GM18517 (cell line): ENCODE measurements around the gene SHCBP1.

Source experiments
- ATAC-seq: cut with Tn5 transposase; IDR thresholded peaks from one replicate; pipeline ENCODE4 v1.9.1; 2021; ENCODE audit warnings: mild to moderate bottlenecking, moderate library complexity; ENCODE audit not compliant: unreplicated experiment

Gene SHCBP1

DNA sequence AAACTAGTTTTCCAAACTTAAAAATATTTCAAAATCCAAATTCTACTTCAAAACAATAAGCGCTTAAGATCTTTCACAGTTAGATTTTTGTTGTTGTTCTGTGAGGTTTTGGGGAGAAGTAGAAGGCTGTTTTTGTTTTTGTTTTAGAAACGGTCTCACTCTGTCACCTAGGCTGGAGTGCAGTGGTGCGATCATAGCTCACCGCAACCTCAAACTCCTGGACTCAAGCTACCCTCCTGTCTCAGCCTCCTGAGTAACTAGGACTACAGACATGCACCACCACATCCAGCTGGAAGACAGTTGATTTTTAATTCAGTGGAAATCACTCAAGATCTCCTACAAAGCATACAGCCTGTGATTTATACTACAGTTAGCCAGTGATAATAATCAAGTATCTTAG is 2.7 kb downstream of the SHCBP1 start:
- ATAC-seq = no peak

DNA sequence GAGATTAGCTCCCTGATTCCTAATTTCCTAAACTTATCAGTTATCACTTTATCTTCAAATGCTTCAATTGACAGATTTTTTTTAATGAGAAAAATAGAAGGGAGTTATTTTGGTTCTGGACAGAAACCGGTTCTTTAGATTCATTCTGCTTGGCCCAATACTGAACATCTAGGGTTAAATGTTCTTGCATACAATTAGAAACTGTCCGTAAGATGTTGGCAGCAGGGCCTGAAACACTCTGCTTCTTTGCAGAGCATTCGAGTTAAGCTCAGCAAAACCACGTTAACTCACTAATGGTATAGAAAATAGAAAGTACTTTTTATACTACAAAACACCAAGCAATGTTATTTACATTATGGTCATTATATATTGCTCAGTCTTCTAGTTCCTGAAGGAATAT is 7.2 kb downstream of the SHCBP1 start:
- no peak for ATAC-seq

DNA sequence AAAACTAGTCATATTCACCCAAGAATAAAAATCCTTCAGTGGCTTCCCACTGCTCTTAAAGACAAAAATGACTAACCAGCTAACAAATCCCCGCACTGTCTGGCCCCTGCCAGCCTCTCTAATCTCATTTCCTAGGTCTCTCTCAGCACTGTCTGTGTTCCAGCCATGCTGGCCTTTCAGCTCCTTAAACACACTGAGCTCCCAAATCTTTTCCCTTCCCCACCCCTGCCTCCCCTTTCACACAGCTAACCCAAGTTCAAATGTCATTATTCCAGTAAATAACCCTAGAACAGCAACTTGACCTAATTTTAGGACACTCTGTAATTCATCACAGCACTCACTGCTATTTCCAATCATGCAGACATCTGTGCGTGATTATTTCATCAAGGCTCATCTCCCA is 7.8 kb downstream of the SHCBP1 start:
- ATAC-seq = no peak

DNA sequence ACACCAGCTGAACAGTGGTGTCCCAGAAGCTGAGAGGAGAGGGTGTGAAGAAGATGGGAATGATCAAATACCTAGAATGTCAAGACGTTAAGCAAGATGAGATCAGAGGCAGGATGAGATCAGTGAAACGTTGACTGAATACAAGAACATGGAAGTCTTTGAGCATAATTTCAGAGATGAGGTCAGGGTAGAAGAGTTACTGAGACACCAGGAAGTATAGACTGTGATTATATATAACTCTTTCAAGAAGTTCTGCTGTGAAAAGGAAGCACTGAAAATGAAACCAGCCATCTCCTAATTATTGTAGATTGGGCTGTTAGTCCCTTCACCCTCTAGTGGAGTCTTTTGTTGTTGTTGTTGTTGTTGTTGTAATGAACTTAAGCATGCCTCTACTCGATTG is 9.1 kb downstream of the SHCBP1 start:
- peak; percentile 78 for ATAC-seq

DNA sequence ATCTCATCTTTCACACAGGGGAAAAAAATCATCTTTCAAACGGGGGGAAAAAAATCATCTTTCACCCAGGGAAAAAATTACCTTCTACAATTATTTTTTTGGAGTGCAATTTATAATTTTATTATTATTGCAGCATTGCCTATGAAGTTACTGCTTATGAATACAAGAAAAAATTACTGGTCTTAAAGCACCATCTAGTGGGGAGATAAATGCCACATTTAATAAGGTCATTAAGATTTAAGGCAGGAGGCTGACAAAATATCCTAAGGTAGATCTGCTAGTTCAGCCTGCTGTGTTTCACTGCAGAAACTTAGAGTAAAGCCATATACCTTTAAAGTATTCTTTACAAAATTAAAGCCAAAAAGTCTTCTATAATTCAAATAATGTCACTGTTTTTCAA is 13.7 kb downstream of the SHCBP1 start:
- no peak for ATAC-seq

DNA sequence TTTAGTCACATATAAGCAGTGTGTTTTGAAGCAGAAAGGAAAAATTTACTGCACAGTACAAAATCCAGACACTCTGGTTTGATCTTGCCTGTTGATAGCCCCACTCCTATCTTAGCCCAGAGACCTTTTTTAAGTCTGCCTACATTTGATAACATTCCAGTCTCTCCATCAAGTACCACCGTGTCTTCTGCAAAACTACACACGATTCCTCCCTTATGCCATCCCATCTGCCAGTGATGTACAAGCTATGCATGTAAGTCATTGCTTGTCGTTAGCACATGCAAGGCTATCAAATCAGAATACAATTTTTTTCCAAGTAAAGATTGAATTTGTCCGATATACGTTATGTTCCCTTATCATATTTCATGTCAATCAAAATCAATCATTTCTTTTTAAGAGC is 14.9 kb downstream of the SHCBP1 start:
- ATAC-seq = no peak

DNA sequence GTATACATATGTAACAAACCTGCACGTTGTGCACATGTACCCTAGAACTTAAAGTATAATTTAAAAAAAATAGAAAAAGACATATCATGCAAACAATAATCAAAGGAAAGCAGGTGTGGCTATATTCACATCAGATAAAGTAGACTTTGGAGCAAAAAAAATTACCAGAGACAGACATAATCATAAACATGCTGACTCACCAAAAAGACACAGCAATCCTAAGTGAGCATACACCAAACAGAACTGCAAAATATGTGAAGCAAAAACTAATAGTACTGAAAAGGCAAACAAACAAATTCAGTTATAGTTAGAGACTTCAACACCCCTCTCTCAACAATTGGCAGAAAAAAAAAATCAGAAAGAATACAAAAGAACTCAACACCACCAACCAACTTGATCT is 29.9 kb downstream of the SHCBP1 start:
- ATAC-seq = no peak

DNA sequence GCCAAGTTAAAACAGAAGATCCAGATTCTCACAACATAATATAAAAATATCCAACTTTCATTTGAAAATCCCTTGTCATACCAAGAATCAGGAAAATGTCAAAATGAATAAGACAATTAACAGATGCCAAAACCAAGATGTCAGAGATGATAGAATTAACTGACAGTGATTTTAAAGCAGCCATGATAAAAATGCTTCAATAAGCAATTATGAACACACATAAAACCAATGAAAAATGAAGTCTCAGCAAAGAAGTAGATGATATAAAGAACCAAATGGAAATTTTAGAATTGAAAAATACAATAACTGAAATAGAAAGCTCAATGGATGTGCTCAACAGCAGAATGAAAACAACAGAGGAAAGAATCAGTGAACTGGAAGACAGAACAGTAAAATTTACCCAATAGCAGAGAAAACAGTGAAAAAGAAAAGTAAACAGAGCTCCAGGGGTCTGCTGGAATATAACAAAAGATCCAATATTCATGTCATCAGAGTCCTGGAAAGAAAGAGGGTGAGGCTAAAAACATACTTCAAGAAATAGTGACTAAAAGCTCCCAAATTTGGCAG is 35.1 kb downstream of the SHCBP1 start:
- no peak for ATAC-seq

DNA sequence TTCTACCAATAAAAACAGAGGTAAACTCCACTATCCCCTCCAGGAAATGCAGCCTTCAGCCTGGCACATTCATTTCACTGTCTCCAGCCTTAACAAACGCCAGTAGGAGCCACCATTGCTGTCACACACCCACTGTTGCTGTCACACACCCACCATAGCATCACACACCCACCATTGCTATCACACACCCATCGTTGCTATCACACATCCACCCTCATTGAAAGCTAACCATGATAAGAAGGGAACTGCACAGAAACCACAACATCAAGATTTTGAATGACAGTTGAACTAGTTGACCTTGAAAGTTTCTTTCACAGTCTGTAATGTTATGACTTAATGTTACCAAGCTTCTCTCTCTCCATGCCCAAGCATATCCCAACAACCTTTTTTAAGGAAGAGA is 38.1 kb downstream of the SHCBP1 start:
- ATAC-seq = no peak

DNA sequence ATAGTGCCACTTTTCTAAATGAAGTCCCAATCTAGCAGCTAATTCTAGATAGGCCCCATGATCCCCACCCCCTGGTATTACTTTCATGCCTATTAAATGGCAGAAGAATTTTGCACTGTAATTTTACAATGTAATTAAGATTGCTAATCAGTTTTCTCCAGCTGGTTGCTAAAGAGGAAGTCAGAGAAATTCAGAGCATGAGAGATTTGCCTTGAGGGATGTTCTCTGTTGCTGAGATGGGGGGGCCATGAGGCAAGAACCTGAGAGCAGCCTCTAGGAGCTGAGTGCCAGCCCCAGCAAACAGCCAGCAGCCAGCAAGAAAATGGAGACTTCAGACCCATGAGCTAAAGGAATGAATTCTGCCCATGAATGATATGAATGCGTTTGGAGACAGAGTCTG is 38.9 kb downstream of the SHCBP1 start:
- no peak for ATAC-seq

DNA sequence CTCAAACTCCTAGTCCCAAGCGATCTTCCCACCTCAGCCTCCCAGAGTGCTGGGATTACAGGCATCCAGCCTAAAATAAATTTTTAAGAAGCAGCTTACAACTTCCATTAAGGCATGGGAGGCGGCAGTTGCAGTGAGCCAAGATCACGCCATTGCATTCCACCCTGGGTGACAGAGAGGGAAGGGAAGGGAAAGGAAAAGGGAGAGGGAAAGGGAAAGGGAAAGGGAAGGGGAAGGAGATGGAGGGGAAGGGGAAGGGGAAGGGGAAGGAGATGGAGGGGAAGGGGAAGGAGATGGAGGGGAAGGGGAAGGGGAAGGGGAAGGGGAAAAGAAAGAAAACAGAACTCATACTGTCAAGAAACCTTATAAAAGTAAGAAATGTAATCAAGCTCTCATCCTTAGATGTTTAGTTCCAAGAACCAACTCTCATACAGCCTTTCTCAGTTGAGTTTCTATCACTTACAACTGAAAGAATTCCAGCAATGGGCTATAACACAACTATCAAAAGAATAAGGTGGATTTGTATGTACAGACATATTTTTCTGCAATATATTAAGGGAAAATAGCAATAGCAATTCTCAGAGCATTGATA is 43.1 kb downstream of the SHCBP1 start:
- no peak for ATAC-seq

DNA sequence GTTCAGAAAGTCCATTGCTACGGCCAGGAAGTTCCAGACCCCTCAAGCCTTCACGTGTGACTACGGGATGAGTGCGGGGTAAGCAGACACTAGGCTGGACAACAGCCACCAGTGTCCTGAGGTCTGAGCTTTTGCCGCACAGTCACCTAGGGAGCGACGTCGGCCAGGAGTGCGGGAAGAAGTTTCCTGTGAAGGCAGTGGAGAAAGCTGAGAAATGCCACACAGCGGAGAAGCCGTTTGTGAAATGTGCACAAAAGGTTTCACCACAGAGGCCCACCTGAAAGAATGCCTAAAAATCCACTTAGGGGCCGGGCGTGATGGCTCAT is 47.4 kb downstream of the SHCBP1 start:
- no peak for ATAC-seq

DNA sequence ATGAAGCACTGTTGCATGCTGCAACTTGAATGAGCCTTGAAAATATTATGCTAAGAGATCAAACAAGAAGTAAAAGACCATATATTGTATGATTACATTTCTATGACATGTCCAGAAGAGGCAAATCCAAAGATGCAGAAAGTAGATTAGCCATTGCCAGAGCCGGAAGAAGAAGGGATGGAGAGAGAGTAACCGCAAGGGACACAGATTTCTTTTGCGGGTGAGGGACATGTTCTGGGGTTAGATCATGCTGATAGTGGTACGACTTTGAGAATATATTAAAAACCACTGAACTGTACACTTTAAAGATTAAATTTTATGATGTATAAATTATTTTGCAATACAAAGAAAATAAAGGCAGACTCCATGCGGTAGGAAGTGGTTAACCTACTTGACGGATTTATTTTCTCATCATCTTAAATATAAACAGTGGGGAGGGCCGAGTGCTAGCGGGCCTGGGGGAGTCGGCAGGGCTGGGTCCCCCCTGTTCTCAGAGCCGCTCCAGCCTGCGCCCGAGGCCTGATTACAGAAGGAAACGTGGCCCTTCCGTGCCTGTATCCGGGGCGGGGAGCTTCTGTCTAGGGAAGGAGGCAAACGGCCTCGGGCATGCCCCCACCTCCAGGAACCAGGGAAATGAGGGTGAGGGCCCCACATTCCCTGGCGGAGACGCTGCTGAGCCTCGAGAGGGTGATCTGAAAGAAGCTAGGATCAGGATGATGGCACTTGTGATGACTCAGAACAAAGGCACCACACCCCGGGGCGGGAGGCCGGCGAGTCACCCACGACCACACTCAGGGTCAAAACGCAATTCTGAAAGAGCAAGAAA is 48.0 kb downstream of the SHCBP1 start:
- no peak for ATAC-seq

DNA sequence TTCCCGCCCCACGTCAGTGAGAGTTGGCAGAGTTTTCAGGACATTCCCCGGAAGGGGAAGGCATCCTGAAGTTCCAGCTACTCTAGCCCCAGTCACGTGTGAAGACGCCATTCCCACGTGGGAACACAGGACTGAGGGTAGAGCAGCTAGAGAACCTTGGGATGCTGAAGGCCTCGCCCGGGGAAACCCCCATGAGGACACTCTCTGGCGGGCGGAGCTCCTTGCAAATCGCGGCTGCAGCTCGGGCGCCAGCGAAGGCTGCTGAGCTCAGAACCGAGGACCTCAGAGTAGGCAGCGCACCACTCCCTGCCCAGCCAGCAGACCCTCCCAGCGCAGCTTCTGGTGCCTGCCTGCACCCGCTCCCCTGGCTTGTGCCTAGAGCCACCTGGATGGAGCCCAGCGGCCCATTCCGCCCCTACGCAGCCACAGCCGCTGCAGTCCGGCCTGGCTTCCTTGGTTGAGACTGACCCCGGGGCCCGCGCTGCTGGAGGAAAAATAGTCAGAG is 51.9 kb downstream of the SHCBP1 start:
- ATAC-seq = no peak

DNA sequence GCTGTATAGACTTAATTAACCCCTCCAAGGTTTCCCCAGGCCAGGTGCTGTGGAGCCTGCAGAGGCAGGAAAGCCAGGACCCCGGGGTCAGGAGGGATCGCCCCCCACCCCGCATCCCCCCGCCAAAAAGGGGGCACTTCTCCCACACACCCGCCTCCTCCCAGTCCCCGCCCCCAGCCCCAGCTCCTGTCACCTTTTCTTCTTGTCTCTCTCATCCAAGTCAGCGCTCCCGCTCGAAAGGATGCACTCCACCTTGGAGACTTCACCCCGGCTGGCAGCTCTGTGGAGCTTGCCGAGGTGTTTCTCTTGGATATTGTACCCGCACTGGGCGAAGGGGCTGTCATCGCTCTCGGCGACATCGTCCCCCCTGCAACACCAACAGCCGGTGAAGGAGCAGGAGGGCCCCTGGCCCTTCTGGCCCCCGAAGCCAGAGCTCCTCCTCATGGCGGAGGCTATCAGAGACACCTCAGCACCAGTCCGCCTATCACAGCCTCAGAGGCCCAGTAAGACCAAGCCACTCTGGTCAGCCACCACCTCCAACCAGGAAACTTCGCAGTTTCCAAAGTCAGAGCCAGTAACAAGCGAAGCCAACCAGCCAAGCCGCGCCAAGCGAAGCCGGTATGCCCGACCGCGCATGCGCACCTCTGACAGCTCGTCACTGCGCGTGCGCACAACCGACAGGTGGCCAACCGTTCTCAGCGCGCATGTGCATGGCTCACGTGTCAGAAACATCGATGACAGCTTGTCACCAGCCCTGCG is 52.5 kb downstream of the SHCBP1 start:
- ATAC-seq = no peak

DNA sequence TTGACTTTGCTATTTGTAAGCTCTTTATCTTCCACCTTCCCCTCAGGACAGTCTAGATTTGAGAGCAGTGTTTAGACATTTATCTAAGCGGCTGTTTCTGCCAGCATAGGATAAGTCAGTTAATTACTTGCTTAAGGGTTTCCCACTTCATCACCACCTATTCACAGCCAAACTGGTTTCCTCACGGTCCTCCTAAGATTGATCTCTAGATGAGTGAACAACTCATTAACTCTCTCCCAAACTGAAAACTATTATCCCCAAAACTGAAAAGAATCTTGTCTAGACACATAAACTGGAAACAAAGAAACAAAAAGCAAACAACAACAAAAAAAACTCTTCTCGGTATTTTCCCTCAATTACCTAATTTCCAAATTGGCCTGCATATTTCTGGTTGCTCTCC is 58.2 kb downstream of the SHCBP1 start:
- no peak for ATAC-seq

DNA sequence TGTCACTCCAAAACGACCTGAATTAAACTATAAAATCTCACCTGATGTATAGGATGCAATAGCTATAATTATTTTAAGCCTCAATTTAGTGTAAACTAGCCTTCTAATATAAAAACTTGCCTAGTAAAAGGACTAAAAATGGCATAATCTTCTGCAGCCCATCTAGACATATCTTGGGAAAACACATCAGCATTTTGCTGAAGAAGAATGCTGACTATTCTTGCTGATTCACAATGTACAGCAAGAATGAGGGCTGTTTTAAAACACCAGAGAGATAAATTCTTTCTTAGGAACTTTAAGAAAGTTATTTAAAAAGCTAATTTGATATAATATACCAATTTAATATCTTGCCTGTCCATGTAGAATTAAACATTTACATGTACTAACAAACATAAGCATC is 63.2 kb downstream of the SHCBP1 start:
- no peak for ATAC-seq

DNA sequence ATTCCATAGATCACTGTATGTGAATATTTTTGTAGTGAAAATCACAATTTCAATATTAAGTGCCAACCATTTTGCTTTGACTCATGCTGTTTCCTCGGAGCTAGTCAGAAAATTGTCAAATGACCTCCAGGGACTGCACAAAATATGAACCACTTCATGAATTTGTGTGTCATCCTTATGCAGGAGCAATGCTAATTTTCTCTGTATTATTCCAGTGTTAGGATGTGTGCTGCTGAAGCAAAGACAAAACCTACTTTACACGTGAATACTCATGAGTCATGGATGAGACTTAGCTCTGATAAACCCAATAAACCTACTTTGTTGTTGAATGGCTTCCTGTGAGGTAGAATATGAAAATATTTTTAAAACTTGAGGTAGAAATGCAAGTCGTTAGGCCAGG is 65.2 kb downstream of the SHCBP1 start:
- ATAC-seq = no peak

DNA sequence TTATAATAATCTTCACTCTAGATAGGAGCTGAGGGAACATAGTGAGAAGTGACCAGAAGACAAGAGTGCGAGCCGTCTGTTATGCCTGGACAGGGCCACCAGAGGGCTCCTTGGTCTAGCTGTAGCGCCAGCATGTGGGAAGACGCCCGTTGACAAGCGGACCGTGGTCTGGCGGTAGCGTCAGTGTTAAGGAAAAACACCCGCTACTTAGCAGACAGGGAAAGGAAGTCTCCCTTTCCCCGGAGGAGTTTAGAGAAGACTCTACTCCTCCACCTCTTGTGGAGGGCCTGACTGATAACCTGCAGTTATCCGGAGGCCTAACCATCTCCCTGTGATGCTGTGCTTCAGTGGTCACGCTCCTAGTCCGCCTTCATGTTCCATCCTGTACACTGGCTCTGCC is 66.7 kb downstream of the SHCBP1 start:
- ATAC-seq = peak; percentile 48

DNA sequence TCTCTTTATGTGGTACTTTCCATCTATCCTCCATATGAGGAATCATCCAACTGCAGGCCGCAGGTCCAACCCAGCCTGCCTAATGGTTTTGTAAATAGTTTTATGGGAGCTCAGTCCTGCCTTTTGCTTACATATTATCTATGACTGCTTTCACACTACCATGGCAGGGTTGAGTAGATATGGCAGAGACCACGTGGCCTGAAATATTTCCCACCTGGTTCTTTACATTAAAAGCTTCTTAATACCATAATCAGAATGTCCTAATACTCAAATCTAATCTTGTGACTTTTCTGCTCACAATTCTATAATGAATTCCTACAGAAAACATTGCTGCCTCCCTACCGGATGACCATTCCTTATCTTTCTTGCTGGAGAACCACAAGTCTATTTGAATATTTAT is 71.7 kb downstream of the SHCBP1 start:
- no peak for ATAC-seq
